ENCODE data around the gene MFSD11.
"Not testable (repeated sequence)": the region's sequence is repeated elsewhere in the genome, so short reads cannot be mapped to it uniquely, and the experiment has no call there.

MFSD11 gene

DNA sequence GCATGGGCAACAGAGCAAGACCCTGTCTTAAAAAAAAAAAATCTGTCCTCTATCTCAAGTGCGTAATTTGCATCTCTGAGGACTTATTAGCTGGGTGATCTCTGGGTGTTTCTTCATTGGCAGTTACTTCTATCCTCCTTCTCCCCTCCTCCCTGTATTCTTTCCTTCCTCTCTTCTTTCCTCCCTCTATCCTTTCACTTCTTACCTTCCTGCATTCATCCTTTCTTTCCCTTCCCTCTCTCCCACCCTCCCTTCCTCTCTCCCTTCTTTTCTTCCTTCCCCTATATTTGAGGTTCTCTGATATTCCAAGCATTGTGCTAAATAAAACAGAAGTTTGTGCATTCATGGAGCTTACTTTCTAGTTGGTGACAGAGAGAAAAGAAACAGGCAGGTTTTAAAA, 10.7 kb downstream of the MFSD11 start:
- DNase-seq, result no peak

- DNase-seq, result no peak
These were observed 13.6 kb downstream of the MFSD11 start for GRCh38 chr17:76751416-76751993.

- DNase-seq, result no peak
These were observed 14.1 kb downstream of the MFSD11 start for GRCh38 chr17:76752006-76752405.

GRCh38 chr17:76753061-76753961, 15.4 kb downstream of the MFSD11 start:
- DNase-seq, result peak; percentile 47

- no peak for DNase-seq
These were observed 17.4 kb downstream of the MFSD11 start for GRCh38 chr17:76755285-76755684.

DNA sequence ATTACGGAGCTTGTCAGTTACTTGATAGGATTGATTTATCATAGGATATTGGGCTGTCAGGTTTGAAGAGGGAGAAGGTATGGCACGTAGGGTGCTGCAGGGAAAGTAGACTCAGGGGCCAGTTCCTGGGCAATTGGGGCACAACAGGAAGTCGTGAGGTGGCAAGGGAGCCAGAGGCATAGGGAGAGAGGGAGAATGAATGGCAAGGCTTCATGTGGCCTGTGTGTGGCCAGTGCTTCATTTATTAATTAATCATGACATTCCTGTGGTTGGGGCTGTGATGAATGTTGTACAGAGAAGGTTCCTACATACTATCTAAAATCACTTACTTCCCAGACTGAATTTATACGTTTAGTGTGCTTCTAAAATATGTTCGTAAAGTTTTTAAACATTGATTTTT, 19.3 kb downstream of the MFSD11 start:
- no peak for DNase-seq

- no peak for DNase-seq
These were observed 20.7 kb downstream of the MFSD11 start for GRCh38 chr17:76758570-76758969.

DNA sequence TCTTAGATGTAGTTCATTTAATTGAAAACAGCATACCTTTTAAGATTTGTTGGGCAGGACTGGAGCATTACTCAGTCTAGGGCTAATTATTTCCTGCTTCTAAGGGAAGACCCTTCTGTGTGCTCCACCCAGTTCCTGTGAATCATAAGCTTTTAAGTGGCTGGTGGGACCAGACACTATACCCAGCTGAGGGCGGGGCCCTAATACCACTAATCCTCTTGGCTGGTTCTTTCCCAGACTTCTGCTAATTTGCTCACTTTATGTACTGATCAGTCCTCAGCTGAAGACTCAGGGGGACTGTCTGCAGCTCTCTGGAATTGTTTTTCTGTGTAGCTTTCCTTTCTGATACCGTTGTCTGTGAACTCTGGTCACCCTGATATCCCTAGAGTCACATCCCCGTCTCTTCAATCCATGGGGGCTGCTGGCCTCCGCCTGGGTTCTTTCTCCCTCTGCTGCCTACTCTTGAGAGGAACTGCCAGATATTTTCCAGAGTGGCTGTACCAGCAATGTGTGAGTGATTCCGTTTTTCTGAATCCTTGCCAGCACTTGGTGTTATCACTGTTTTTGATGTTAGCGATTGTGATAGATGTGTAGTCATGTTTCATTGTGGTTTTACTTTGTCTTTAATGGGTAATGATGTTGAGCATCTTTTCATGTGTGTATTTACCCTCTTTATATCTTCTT, 35.1 kb downstream of the MFSD11 start:
- peak; percentile 65 for DNase-seq

- DNase-seq, result no peak
These were observed 37.2 kb downstream of the MFSD11 start for GRCh38 chr17:76775021-76775600.

- no peak for DNase-seq
These were observed 43.4 kb downstream of the MFSD11 start for GRCh38 chr17:76781056-76781982.

DNA sequence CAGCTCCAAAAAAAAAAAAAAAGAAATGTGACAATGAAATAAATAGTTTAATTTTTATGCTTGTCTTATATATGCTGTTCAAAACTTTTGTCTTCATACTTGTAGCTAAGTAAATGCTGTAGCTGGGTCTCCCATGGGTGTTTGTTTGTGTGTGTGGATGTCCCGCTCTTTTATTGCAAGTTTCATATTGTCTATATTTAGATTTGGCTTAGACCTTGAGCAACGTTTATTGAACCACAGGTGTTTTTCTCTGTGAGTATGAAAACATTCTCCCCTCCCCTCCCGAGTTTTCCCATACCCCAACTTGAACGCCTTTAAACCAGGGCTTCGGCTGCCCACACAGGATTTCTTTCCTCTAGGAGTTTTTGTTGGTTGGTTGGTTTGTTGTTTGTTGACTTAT, 45.2 kb downstream of the MFSD11 start:
- DNase-seq, result no peak

DNA sequence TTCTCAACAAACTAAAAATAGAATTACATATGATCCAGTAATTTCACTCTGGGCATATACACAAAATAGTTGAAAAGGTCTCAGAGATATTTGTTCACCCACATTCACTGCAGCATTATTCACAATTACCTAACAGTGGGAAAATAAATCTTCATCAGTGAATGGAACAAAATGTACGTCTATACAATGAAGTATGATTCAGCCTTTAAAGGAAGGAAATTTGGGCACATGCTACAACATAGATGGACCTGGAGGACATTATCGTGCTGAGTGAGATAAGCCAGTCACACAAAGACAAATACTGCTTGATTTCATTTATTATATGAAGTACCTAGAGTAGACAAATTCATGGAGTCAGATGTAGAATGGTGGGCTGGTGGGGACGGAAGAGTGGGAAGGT, 47.0 kb downstream of the MFSD11 start:
- no peak for DNase-seq

DNA sequence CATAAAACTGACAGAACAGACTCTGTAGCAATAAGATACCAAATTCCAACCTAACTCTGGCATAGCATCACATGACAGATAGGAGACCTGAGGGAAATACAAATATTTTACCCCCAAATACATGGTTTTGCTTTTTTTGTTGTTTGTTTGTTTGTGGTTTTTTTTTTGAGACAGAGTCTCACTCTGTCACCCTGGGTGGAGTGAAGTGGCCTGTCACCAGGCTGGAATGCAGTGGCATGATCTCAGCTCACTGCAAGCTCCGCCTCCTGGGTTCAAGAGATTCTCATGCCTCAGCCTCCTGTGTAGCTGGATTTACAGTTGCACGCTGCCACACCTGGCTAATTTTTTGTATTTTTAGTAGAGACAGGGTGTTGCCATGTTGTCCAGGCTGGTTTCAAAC, 49.9 kb downstream of the MFSD11 start:
- DNase-seq, result not testable (repeated sequence)

DNA sequence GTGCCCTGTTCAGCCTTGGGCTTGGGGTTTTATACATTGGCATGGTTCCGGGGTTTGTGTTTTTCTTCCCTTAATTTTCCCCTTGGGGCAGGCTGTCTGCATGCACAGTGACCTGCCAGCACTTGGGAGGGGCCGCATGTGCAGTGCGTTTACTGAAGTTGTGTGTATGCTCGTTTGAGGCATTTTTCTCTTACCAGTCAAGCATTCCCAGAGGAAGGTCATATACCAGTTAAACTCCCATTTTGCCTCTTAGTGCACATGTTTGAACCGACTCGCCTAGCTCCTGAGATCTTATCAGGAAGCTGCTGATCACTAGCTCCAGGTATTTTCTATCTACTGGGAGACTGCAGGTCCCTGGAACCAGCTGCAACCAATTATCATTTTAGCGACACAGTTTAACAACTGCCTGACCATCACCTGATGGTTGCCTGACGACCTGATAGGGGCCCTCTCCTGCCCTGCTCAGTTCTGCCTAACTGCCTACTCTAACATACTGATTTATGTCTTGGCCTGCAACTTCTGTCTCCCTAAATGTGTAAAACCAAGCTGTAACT, 51.4 kb downstream of the MFSD11 start:
- DNase-seq, result no peak

GRCh38 chr17:76791053-76791980, 53.4 kb downstream of the MFSD11 start:
- DNase-seq, result peak; percentile 21

DNA sequence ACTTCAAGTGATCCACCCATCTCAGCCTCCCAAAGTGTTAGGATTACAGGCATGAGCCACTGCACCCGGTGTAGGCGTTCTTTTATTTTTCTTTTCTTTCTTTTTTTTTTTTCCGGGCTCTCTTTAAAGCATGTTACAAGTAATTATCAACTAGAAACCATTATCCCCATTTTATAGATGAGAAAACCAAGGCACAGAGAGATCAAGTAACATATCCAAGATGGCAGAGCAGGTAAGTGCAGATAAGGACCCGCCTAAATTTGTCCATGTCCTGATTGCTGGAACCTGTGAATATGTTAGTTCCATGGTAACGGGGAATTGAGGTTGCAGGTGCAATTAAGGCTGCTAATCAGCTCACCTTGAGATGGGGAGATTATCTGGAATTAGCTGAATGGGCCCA, 54.4 kb downstream of the MFSD11 start:
- no peak for DNase-seq

- no peak for DNase-seq
These were observed 55.9 kb downstream of the MFSD11 start for GRCh38 chr17:76793775-76794174.

DNA sequence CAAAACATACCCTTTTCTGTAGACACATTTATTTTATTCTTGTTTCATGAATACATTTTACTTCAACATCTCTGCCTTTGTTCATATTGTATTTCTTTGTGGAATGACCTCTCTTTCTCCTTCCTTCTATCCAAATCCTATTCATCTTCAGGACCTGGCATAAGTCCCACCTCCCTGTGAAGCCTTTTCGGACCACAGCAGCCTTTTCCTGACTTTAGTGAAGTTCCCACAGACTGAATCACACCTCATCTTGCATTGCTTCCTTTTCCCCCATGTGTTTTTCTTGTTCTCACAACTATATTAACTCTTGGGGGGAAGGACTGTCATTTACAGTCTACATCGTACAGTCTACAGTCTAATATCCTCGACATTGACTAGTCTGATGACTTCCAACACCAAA, 58.2 kb downstream of the MFSD11 start:
- no peak for DNase-seq

GRCh38 chr17:76797241-76797840, 59.4 kb downstream of the MFSD11 start:
- DNase-seq, result no peak

DNA sequence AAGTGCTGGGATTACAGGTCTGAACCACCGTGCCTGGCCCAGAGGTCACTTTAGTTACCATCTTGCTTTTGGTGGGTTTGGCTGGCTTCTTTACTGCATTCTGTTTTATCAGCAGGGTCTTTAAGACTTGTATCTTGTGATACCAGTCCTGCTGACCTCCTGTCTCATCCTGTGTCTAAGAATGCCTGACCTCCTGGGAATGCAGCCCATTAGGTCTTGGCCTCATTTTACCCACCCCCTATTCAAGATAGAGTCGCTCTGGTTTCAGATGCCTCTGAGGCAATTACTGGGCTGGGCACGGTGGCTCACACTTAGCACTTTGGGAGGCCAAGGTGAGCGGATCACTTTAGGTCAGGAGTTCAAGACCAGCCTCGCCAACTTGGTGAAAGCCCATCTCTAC, 63.8 kb downstream of the MFSD11 start:
- DNase-seq, result no peak

- no peak for DNase-seq
These were observed 67.4 kb downstream of the MFSD11 start for GRCh38 chr17:76805319-76805718.
